Ovary (tissue), 9 donors: ENCODE results near the gene TTC7B. TPM values are rescaled to one million over a fixed set of nuclear protein-coding genes. Genes with fewer than 3 reads are reported as not detected.
A peak's percentile ranks its signal among the peaks of the same experiment; 100 is the strongest.

ENCODE experiments used
- DNase-seq, 5 donors: peaks; one replicate each; pipeline ENCODE4 v3.0.0-alpha.2; 2019 to 2020
- H3K27ac ChIP-seq, 2 donors: fragments of 200-600 bp; one replicate each; pipeline versions ENCODE4 v1.5.1 to v1.8.0; 2019 to 2022
- H3K27me3 ChIP-seq: fragments of 200-600 bp; one replicate; pipeline ENCODE4 v1.8.0; 2022
- H3K36me3 ChIP-seq: fragments of 200-600 bp; sonication (generic); one replicate; pipeline ENCODE4 v1.5.1; 2019
- H3K4me1 ChIP-seq: one replicate; pipeline ENCODE4 v1.8.1; 2013; ENCODE audit warnings: mild to moderate bottlenecking, moderate library complexity; ENCODE audit not compliant: insufficient read depth
- H3K4me3 ChIP-seq: fragments of 200-600 bp; sonication (generic); one replicate; pipeline ENCODE4 v1.5.1; 2017
- H3K9me3 ChIP-seq, 2 donors: fragments of 200-600 bp in 1 of 2; sonication (generic) in 1 of 2; one replicate each; pipeline versions ENCODE4 v1.5.1 to v1.8.1; 2013 to 2019; ENCODE audit warnings: mild to moderate bottlenecking in 1 of 2, moderate library complexity in 1 of 2
- EP300 ChIP-seq: sonication (generic); formaldehyde crosslinking; IDR thresholded peaks from one replicate; pipeline ENCODE4 v1.6.1; 2017; ENCODE audit warnings: antibody characterized with exemption
- POLR2A ChIP-seq: fragments of 450-650 bp; IDR thresholded peaks from one replicate; pipeline ENCODE4 v1.6.1; 2017; ENCODE audit warnings: antibody characterized with exemption, mild to moderate bottlenecking, moderate library complexity
- WGBS, 3 donors: extraction: QIAGEN DNeasy Blood & Tissue Kit in 1 of 3; methylation state at CpG; one replicate each; pipeline versions ENCODE4 v1.1.5 to v1.1.7; 2013 to 2017; 5-methylcytosine and 5-hydroxymethylcytosine counted together
- intact Hi-C, 4 donors: fragments of 100-400 bp; cut with DNase I; formaldehyde crosslinking; loops; one replicate each; pipeline versions ENCODE4 v1.11.0 to v1.15.1; 2022 to 2023
- polyA plus RNA-seq, 2 donors: library from polyadenylated mRNA; stranded (reverse); fragments of 200-250 nt in 1 of 2; fragments of 350-450 nt in 1 of 2; fragmentation: Illumina TruSeq in 1 of 2; extraction: RNeasy Lipid Tissue Mini Kit (QIAGEN cat#74804) in 1 of 2; gene quantifications; one replicate each; pipeline ENCODE4 v1.2.3, GENCODE V29; 2013 to 2014
- total RNA-seq, 7 donors: library from RNA; depleted of rRNA in 2 of 7; stranded (reverse); fragments of >200 nt in 2 of 7; fragmentation: NEBNext Ultra II Directional in 3 of 7; extraction: Animal tissue kit (Norgen Biotek cat#: 25700) in 3 of 7; gene quantifications; one replicate each; pipeline versions ENCODE4 v1.1.0 to v1.2.4, GENCODE V29; 2016 to 2023
- TF ChIP-seq, protein P1 (sequence below), 3 donors: fragments of 450-650 bp in 2 of 3; fragments of 200-600 bp in 1 of 3; IDR thresholded peaks; one replicate each; pipeline versions ENCODE4 v1.5.1 to v1.8.0; 2016 to 2022; ENCODE audit warnings: antibody characterized with exemption in 3 of 3, mild to moderate bottlenecking in 1 of 3
- donor health status: DM: no; HTN: no; CAD: no; lungs with moderate emphysema.
- donor health status: DM: no; HTN: no; CAD: no.
- donor health status: Bipolar disorder and iron deficiency.
- donor health status: DM: yes; HTN: yes; CAD: no.
- donor health status: DM: no; HTN: no; CAD: no.
- donor health status: DM: yes; HTN: yes; CAD: no.

Gene TTC7B
- total and polyA plus RNA-seq, 9 donors = 18.2 to 39.5 (median 34.2) TPM

GRCh38 chr14:90816681-90817436, 629 bp upstream of the TTC7B start:
- no peak for TF ChIP-seq EP300
- TF ChIP-seq, protein P1, sequence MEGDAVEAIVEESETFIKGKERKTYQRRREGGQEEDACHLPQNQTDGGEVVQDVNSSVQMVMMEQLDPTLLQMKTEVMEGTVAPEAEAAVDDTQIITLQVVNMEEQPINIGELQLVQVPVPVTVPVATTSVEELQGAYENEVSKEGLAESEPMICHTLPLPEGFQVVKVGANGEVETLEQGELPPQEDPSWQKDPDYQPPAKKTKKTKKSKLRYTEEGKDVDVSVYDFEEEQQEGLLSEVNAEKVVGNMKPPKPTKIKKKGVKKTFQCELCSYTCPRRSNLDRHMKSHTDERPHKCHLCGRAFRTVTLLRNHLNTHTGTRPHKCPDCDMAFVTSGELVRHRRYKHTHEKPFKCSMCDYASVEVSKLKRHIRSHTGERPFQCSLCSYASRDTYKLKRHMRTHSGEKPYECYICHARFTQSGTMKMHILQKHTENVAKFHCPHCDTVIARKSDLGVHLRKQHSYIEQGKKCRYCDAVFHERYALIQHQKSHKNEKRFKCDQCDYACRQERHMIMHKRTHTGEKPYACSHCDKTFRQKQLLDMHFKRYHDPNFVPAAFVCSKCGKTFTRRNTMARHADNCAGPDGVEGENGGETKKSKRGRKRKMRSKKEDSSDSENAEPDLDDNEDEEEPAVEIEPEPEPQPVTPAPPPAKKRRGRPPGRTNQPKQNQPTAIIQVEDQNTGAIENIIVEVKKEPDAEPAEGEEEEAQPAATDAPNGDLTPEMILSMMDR (IDR thresholded peaks at IDR 0.05) = no peak
- no peak for TF ChIP-seq POLR2A
- H3K4me1 ChIP-seq = peaks cover 8% of the 10 kb centered on the region
- intact Hi-C loops = loop anchor here in 1 of 4 donors (10.0 kb wide), 1 partner anchor 842 kb away; no protein-coding TSS in a partner anchor
- H3K27me3 ChIP-seq = no peaks in the 10 kb centered on the region
- 32 to 39% (median 34%) methylated on average over 16 of the region's 16 CpGs for WGBS, 3 donors
- H3K4me3 ChIP-seq = peak overlapping the region; percentile 20
- H3K36me3 ChIP-seq = no peaks in the 10 kb centered on the region
- no peaks in the 10 kb centered on the region for H3K9me3 ChIP-seq
- no peak overlapping the region for H3K27ac ChIP-seq
- peak in 2 of 5 donors; percentile 49 to 50 for DNase-seq

GRCh38 chr14:90815572-90815821, 733 bp downstream of the TTC7B start:
- intact Hi-C loops = loop anchor here in 1 of 4 donors (10.0 kb wide), 1 partner anchor 841 kb away; no protein-coding TSS in a partner anchor
- Histone ChIP-seq H3K4me3 (peak overlapping the region; percentile 81), H3K9me3 (no peaks in the 10 kb centered on the region), H3K27me3 (no peaks in the 10 kb centered on the region), H3K27ac (no peak overlapping the region), H3K36me3 (no peaks in the 10 kb centered on the region), H3K4me1 (peaks cover 10% of the 10 kb centered on the region)
- whole genome bisulfite sequencing, 3 donors = 1 to 7% (median 3%) methylated on average over 5 of the region's 5 CpGs
- no peak for DNase-seq
- TF ChIP-seq, protein P1 (IDR thresholded peaks at IDR 0.05) = no peak
- TF ChIP-seq EP300 (no peak), POLR2A (no peak)

DNA sequence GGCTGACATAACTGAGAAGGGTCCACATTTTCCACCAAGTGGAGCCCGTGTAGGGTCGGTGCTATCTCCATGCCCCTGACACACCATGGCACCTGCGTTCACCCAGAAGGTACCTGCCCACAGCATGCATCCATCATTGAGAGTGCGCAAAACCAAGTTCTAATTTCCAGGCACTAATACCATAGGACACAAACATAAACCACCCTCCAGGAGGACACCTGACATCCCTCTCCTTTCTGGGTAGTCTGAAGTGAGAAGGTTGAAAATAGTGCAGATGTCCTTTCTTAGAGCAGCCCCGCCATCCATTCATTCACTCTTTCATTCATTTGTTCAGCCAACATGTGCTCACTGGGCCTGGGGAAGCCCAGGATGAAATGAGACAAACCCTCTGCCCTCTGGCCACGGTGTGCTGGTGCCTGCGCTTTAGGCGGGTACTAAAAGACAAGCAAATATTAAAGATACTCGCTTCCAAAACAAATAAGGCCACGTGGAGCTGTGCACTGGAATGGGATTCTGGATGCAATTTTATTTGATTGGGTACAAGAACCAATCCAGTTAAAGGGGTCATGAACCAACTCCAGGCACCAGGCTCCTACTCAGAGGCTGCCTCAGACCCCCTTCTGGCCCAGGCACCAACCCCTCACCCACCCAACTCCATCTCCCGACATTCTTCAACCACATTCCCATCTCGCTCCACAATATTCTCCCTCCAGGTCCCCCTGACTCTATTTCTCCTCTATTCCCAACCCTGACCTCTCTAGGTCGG, 1.2 kb downstream of the TTC7B start:
- H3K9me3 ChIP-seq = no peaks in the 10 kb centered on the region
- H3K36me3 ChIP-seq = no peaks in the 10 kb centered on the region
- peak overlapping the region; percentile 81 for H3K4me3 ChIP-seq
- H3K27me3 ChIP-seq = no peaks in the 10 kb centered on the region
- DNase-seq = no peak
- intact Hi-C loops = loop anchor here in 1 of 4 donors (10.0 kb wide), 1 partner anchor 840 kb away; no protein-coding TSS in a partner anchor
- WGBS, 3 donors = 37 to 51% (median 39%) methylated on average over 13 of the region's 13 CpGs
- no peak overlapping the region for H3K27ac ChIP-seq
- no peak for TF ChIP-seq EP300
- TF ChIP-seq POLR2A = no peak
- TF ChIP-seq, protein P1 (IDR thresholded peaks at IDR 0.05) = no peak
- H3K4me1 ChIP-seq = peaks cover 10% of the 10 kb centered on the region

DNA sequence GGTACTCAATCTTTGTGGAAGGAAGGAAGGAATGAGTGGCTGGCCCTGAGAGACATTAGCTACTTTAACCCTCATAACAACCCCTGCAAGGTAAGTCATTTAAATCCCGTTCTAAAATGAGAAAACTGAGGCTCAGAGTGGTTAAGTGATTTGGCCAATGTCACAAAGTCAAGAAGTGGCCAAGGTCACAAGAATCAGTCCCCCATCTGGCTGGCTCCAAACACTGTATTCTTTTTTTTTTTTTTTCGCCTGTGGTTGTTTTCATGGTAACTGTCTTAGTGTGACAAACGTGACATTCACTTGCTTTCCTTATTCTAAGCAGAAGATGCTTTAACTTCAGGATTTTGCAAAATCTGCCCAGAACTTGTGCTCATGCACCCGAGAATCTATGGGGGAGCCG, 2.8 kb downstream of the TTC7B start:
- no peaks in the 10 kb centered on the region for H3K9me3 ChIP-seq
- TF ChIP-seq EP300 (no peak), POLR2A (no peak)
- TF ChIP-seq, protein P1 (IDR thresholded peaks at IDR 0.05) = no peak
- 79 to 87% (median 81%) methylated on average over 5 of the region's 5 CpGs for WGBS, 3 donors
- DNase-seq = no peak
- no peak overlapping the region for H3K27ac ChIP-seq
- intact Hi-C loops = loop anchor here in 1 of 4 donors (10.0 kb wide), 1 partner anchor 839 kb away; no protein-coding TSS in a partner anchor
- peaks cover 12% of the 10 kb centered on the region for H3K4me1 ChIP-seq
- H3K4me3 ChIP-seq = no peak overlapping the region
- no peaks in the 10 kb centered on the region for H3K27me3 ChIP-seq
- H3K36me3 ChIP-seq = no peaks in the 10 kb centered on the region
